ENCODE measurements around the gene SPDYE1. TPM values are rescaled to one million over a fixed set of nuclear protein-coding genes. Genes with fewer than 3 reads are reported as not detected.
A peak's percentile ranks its signal among the peaks of the same experiment; 100 is the strongest.
"Not testable (repeated sequence)": the region's sequence is repeated elsewhere in the genome, so short reads cannot be mapped to it uniquely, and the experiment has no call there.

The SPDYE1 gene
- total RNA-seq, 4 donors from 2014 or later, result not detected

- H3K27ac ChIP-seq, result peak overlapping the region; percentile 85 to 91 (median 87)
- intact Hi-C loops (cut with DNase I); H3K9me3 ChIP-seq; H3K27me3 ChIP-seq: not testable (repeated sequence)
- peaks cover 0 to 37% (median 11%) of the 10 kb centered on the region in 3 donors for H3K4me1 ChIP-seq
- peak; percentile 83 for DNase-seq
- 0 to 13% methylated on average over 4 to 14 of the region's 63 CpGs for WGBS, 2 donors
- peak overlapping the region; percentile 69 to 84 (median 78) for H3K4me3 ChIP-seq
- peak; percentile 44 to 85 (median 62) for TF ChIP-seq CTCF (IDR thresholded peaks at IDR 0.05)
- peak in 2 of 4 donors; percentile 57 to 63 for TF ChIP-seq POLR2A (IDR thresholded peaks at IDR 0.05)
- H3K36me3 ChIP-seq, result peaks cover 0 to 21% (median 0%) of the 10 kb centered on the region in 3 donors
Measured at GRCh38 chr7:44018857-44019807, 21.4 kb downstream of the SPDYE1 start.

- H3K4me3 ChIP-seq; intact Hi-C loops (cut with DNase I); H3K27me3 ChIP-seq; H3K9me3 ChIP-seq; DNase-seq: not testable (repeated sequence)
- Histone ChIP-seq H3K27ac (peak overlapping the region in 3 of 4 donors; percentile 86 to 91 (median 88)), H3K36me3 (peaks cover 0 to 15% (median 0%) of the 10 kb centered on the region in 3 donors), H3K4me1 (peaks cover 0 to 37% (median 11%) of the 10 kb centered on the region in 3 donors)
- 46 to 80% methylated on average over 2 to 6 of the region's 6 CpGs for WGBS, 2 donors
Measured at GRCh38 chr7:44019825-44020224, 22.1 kb downstream of the SPDYE1 start.

- 94% methylated on average over 3 of the region's 7 CpGs; no CpG with 5 or more reads in 1 of the 2 donors for WGBS, 2 donors
- H3K4me3 ChIP-seq; DNase-seq; H3K27me3 ChIP-seq; H3K9me3 ChIP-seq; H3K36me3 ChIP-seq; H3K27ac ChIP-seq; intact Hi-C loops (cut with DNase I): not testable (repeated sequence)
- peaks cover 0 to 33% (median 11%) of the 10 kb centered on the region in 3 donors for H3K4me1 ChIP-seq
Measured at GRCh38 chr7:44022069-44022468, 24.4 kb downstream of the SPDYE1 start.

- 25 to 45% methylated on average over 5 of the region's 6 CpGs for WGBS, 2 donors
Measured at GRCh38 chr7:44022796-44023467, 25.2 kb downstream of the SPDYE1 start.

DNA sequence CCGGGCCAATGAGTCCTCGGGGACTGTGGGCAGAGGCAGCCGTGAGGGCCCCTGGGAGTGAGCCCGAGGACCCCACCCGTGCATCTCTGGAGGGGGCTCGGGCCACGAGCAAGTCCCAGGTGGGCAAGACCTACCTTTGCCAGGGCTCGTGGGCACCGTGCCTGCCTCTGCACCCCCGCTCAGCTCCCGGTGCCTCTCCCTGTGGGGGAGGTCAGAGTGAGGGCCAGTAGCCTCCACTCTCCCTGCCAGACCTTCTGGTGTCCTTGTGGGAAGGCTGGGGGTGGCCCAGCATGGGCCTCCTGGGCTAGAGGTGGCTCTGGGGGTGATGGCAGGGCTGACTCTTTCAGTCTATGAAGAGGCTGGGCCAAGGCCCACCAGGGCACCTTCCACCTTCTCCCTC is 31.7 kb downstream of the SPDYE1 start:
- H3K36me3 ChIP-seq; intact Hi-C loops (cut with DNase I); H3K27ac ChIP-seq; H3K4me3 ChIP-seq; DNase-seq; H3K27me3 ChIP-seq; H3K4me1 ChIP-seq; H3K9me3 ChIP-seq: not testable (repeated sequence)
- WGBS, 2 donors, result no CpG with 5 or more reads among the region's 11 CpGs

More at GRCh38 chr7:44022796-44023467, 25.2 kb downstream of the SPDYE1 start:
- DNase-seq; H3K4me3 ChIP-seq; H3K9me3 ChIP-seq; H3K27me3 ChIP-seq; H3K36me3 ChIP-seq; intact Hi-C loops (cut with DNase I): not testable (repeated sequence)
- Histone ChIP-seq H3K4me1 (peaks cover 0 to 25% (median 8%) of the 10 kb centered on the region in 3 donors), H3K27ac (peak overlapping the region in 1 of 4 donors; percentile 39)

- H3K4me1 ChIP-seq; H3K36me3 ChIP-seq; intact Hi-C loops (cut with DNase I); H3K9me3 ChIP-seq; H3K27ac ChIP-seq; H3K27me3 ChIP-seq; DNase-seq; H3K4me3 ChIP-seq: not testable (repeated sequence)
- no CpG with 5 or more reads among the region's 5 CpGs for WGBS, 2 donors
Measured at GRCh38 chr7:44030029-44030428, 32.3 kb downstream of the SPDYE1 start.

GRCh38 chr7:44031319-44031718 is 33.6 kb downstream of the SPDYE1 start:
- DNase-seq; H3K27ac ChIP-seq; H3K36me3 ChIP-seq; H3K4me1 ChIP-seq; H3K4me3 ChIP-seq; H3K27me3 ChIP-seq; H3K9me3 ChIP-seq; intact Hi-C loops (cut with DNase I): not testable (repeated sequence)
- 70 to 89% methylated on average over 2 to 11 of the region's 13 CpGs for WGBS, 2 donors

- H3K4me1 ChIP-seq; DNase-seq; H3K4me3 ChIP-seq; H3K27me3 ChIP-seq; H3K9me3 ChIP-seq; intact Hi-C loops (cut with DNase I); H3K27ac ChIP-seq; H3K36me3 ChIP-seq: not testable (repeated sequence)
- 77 to 90% methylated on average over 6 of the region's 6 CpGs for WGBS, 2 donors
Measured at GRCh38 chr7:44032031-44032430, 34.3 kb downstream of the SPDYE1 start.

DNA sequence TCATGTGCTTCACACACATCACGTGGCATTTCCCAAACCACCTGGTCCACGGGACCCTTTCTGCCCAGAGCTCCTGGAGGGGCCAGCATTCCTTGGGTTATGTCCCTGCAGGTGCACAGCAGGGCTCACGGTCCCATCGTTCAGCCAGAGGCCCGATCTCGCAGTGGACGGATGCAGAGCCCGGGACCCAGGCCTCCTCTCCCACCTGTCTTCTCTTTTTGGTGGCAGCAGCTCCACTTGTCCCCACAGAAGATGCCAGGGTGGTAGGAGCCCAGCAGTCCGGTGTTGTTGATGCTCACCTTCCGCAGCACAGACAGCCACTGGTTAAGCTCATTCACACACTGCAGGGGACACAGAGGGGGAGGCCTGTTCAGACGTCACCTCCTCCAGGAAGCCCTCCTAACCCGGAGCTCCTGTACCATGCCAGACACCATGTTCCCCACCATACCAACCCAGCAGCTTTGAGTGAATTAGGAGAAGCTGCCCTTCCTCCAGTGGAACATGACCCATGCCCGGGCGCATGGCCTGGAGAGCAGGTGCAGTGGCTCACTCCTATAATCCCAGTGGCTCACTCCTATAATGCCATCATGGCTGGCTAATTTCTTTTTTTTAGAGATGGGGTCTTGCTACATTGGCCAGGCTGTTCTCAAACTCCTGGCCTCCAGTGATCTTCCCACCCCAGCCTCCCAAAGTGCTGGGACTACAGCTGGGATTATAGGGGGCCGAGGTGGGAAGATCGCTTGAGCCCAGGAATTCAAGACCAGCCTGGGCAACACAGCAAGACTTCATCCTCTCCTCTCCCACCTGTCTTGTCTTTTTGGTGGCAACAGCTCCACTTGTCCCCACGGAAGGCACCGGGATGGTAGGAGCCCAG is 36.5 kb downstream of the SPDYE1 start:
- H3K9me3 ChIP-seq; H3K4me1 ChIP-seq; H3K27me3 ChIP-seq; H3K27ac ChIP-seq; intact Hi-C loops (cut with DNase I); H3K4me3 ChIP-seq; H3K36me3 ChIP-seq; DNase-seq: not testable (repeated sequence)
- WGBS, 2 donors, result 89 to 100% methylated on average over 2 to 14 of the region's 18 CpGs

- 78% methylated on average over 8 of the region's 10 CpGs; no CpG with 5 or more reads in 1 of the 2 donors for WGBS, 2 donors
- H3K27me3 ChIP-seq; H3K36me3 ChIP-seq; H3K27ac ChIP-seq; H3K4me3 ChIP-seq; DNase-seq; intact Hi-C loops (cut with DNase I); H3K9me3 ChIP-seq: not testable (repeated sequence)
- peaks cover 0 to 17% (median 0%) of the 10 kb centered on the region in 3 donors for H3K4me1 ChIP-seq
Measured at GRCh38 chr7:44036364-44036763, 38.7 kb downstream of the SPDYE1 start.

GRCh38 chr7:44037951-44038350 is 40.3 kb downstream of the SPDYE1 start:
- peaks cover 0 to 17% (median 0%) of the 10 kb centered on the region in 3 donors for H3K4me1 ChIP-seq
- H3K36me3 ChIP-seq; DNase-seq; intact Hi-C loops (cut with DNase I); H3K27me3 ChIP-seq; H3K9me3 ChIP-seq; H3K27ac ChIP-seq; H3K4me3 ChIP-seq: not testable (repeated sequence)
- 49 to 66% methylated on average over 2 of the region's 2 CpGs for WGBS, 2 donors
